Measurements from ENCODE around the gene POLG2. TPM values are rescaled to one million over a fixed set of nuclear protein-coding genes. Genes with fewer than 3 reads are reported as not detected.

Gene POLG2
- total RNA-seq, 1 donor = 8.2 TPM

- no peak for DNase-seq (ENCODE audit: low read depth)
- TF ChIP-seq CTCF (IDR thresholded peaks at IDR 0.05; ENCODE audit: insufficient read depth, low read length) = no peak
- no peak overlapping the region for H3K4me3 ChIP-seq (ENCODE audit: low read depth, low read length)
Observed at GRCh38 chr17:64520359-64520758, 23.5 kb upstream of the POLG2 start.

GRCh38 chr17:64519601-64520000 lies 22.7 kb upstream of the POLG2 start:
- TF ChIP-seq CTCF (IDR thresholded peaks at IDR 0.05; ENCODE audit: insufficient read depth, low read length) = no peak
- no peak overlapping the region for H3K4me3 ChIP-seq (ENCODE audit: low read depth, low read length)
- no peak for DNase-seq (ENCODE audit: low read depth)

- no peak for TF ChIP-seq CTCF (IDR thresholded peaks at IDR 0.05; ENCODE audit: insufficient read depth, low read length)
- DNase-seq (ENCODE audit: low read depth) = no peak
Observed at GRCh38 chr17:64515829-64516228, 19.0 kb upstream of the POLG2 start.

GRCh38 chr17:64515419-64515818 lies 18.6 kb upstream of the POLG2 start:
- no peak for DNase-seq (ENCODE audit: low read depth)
- TF ChIP-seq CTCF (IDR thresholded peaks at IDR 0.05; ENCODE audit: insufficient read depth, low read length) = no peak
- no peak overlapping the region for H3K4me3 ChIP-seq (ENCODE audit: low read depth, low read length)

More at GRCh38 chr17:64515829-64516228, 19.0 kb upstream of the POLG2 start:
- H3K4me3 ChIP-seq (ENCODE audit: low read depth, low read length) = no peak overlapping the region

GRCh38 chr17:64509179-64509578 lies 12.3 kb upstream of the POLG2 start:
- TF ChIP-seq CTCF (IDR thresholded peaks at IDR 0.05; ENCODE audit: insufficient read depth, low read length) = no peak
- no peak for DNase-seq (ENCODE audit: low read depth)
- H3K4me3 ChIP-seq (ENCODE audit: low read depth, low read length) = no peak overlapping the region

- no peak for DNase-seq (ENCODE audit: low read depth)
- peak overlapping the region; percentile 98 for H3K4me3 ChIP-seq (ENCODE audit: low read depth, low read length)
- TF ChIP-seq CTCF (IDR thresholded peaks at IDR 0.05; ENCODE audit: insufficient read depth, low read length) = no peak
Observed at GRCh38 chr17:64508683-64509082, 11.8 kb upstream of the POLG2 start.

GRCh38 chr17:64507413-64507782 lies 10.5 kb upstream of the POLG2 start:
- TF ChIP-seq CTCF (IDR thresholded peaks at IDR 0.05; ENCODE audit: insufficient read depth, low read length) = peak; percentile 62
- DNase-seq (ENCODE audit: low read depth) = peak; percentile 76
- H3K4me3 ChIP-seq (ENCODE audit: low read depth, low read length) = peak overlapping the region; percentile 98
